Prostate gland (tissue), 2 donors: ENCODE data around the gene ANKRD23. TPM values are rescaled to one million over a fixed set of nuclear protein-coding genes. Genes with fewer than 3 reads are reported as not detected.

ENCODE experiments used
- DNase-seq: peaks from one replicate; pipeline ENCODE4 v3.0.0-alpha.2; 2019; ENCODE audit warnings: low spot score
- H3K27ac ChIP-seq, 2 donors: fragments of 200-600 bp; sonication (generic); 2 replicates each; pipeline ENCODE4 v1.5.1; 2017 to 2019
- H3K27me3 ChIP-seq: fragments of 200-600 bp; sonication (generic); replicated peaks from 2 replicates; pipeline ENCODE4 v1.5.1; 2019; ENCODE audit not compliant: insufficient read depth
- H3K36me3 ChIP-seq, 2 donors: fragments of 200-600 bp; sonication (generic); 1 replicate in 1 of 2; 2 replicates in 1 of 2; pipeline versions ENCODE4 v1.5.1 to v1.8.1; 2017 to 2019
- H3K4me1 ChIP-seq: fragments of 200-600 bp; sonication (generic); replicated peaks from 2 replicates; pipeline ENCODE4 v1.5.1; 2019
- H3K4me3 ChIP-seq, 2 donors: fragments of 200-600 bp; sonication (generic); 2 replicates each; pipeline ENCODE4 v1.5.1; 2017 to 2019
- H3K9me3 ChIP-seq: fragments of 200-600 bp; sonication (generic); 2 replicates; pipeline ENCODE4 v1.5.1; 2017
- POLR2A ChIP-seq: fragments of 450-650 bp; IDR thresholded peaks from one replicate; pipeline ENCODE4 v1.6.1; 2016; ENCODE audit warnings: antibody characterized with exemption, mild to moderate bottlenecking
- POLR2AphosphoS5 ChIP-seq: sonication (generic); formaldehyde crosslinking; IDR thresholded peaks from one replicate; pipeline ENCODE4 v1.6.1; 2017; ENCODE audit warnings: antibody characterized with exemption
- WGBS: methylation state at CpG from one replicate; pipeline ENCODE4 v1.1.5; 2018; 5-methylcytosine and 5-hydroxymethylcytosine counted together
- intact Hi-C: fragments of 100-400 bp; cut with DNase I; formaldehyde crosslinking; loops from one replicate; pipeline ENCODE4 v1.14.2; 2022
- total RNA-seq, 2 donors: library from RNA; depleted of rRNA; stranded (reverse); fragments of >200 nt; gene quantifications; one replicate each; pipeline ENCODE4 v1.1.0, GENCODE V29; 2016
- TF ChIP-seq, protein P1 (sequence below), 4 experiments: fragments of 200-600 bp in 2 of 4; fragments of 450-650 bp in 2 of 4; sonication (generic) in 2 of 4; IDR thresholded peaks; 1 replicate in 3 of 4; 2 replicates in 1 of 4; pipeline ENCODE4 v1.5.1; 2016 to 2019; ENCODE audit warnings: antibody characterized with exemption in 4 of 4, mild to moderate bottlenecking in 2 of 4, moderate library complexity in 2 of 4

ANKRD23 gene
- total RNA-seq, 2 donors from 2014 or later: 11.4 to 15.2 TPM

DNA sequence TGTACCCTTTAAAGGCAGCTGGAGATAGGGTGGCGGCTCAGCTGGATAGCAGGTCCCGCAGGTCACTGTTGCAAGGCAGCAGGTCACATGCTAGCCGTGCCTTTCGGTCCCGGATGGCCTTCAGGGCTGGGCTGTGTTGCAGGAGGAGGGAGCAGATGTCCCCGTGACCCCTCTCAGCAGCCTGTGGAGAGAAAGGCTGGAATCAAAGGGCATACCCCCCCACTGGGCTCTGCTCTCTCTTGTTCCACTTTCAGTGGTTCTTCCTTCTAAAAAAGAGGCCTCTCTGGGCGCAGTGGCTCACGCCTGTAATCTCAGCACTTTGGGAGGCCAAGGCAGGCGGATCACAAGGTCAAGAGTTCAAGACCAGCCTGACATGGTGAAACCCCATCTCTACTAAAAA is 4.4 kb upstream of the ANKRD23 start:
- Histone ChIP-seq H3K27me3 (no peaks in the 10 kb centered on the region), H3K27ac (no peak overlapping the region), H3K9me3 (no peaks in the 10 kb centered on the region), H3K4me1 (no peaks in the 10 kb centered on the region), H3K36me3 (peaks cover 0 to 3% of the 10 kb centered on the region in 2 donors), H3K4me3 (no peak overlapping the region)
- intact Hi-C loops: no loop called here
- WGBS: 80% methylated on average over 9 of the region's 9 CpGs
- no peak for TF ChIP-seq POLR2A
- TF ChIP-seq POLR2AphosphoS5: no peak
- TF ChIP-seq, protein P1, sequence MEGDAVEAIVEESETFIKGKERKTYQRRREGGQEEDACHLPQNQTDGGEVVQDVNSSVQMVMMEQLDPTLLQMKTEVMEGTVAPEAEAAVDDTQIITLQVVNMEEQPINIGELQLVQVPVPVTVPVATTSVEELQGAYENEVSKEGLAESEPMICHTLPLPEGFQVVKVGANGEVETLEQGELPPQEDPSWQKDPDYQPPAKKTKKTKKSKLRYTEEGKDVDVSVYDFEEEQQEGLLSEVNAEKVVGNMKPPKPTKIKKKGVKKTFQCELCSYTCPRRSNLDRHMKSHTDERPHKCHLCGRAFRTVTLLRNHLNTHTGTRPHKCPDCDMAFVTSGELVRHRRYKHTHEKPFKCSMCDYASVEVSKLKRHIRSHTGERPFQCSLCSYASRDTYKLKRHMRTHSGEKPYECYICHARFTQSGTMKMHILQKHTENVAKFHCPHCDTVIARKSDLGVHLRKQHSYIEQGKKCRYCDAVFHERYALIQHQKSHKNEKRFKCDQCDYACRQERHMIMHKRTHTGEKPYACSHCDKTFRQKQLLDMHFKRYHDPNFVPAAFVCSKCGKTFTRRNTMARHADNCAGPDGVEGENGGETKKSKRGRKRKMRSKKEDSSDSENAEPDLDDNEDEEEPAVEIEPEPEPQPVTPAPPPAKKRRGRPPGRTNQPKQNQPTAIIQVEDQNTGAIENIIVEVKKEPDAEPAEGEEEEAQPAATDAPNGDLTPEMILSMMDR (IDR thresholded peaks at IDR 0.05): no peak
- no peak for DNase-seq

DNA sequence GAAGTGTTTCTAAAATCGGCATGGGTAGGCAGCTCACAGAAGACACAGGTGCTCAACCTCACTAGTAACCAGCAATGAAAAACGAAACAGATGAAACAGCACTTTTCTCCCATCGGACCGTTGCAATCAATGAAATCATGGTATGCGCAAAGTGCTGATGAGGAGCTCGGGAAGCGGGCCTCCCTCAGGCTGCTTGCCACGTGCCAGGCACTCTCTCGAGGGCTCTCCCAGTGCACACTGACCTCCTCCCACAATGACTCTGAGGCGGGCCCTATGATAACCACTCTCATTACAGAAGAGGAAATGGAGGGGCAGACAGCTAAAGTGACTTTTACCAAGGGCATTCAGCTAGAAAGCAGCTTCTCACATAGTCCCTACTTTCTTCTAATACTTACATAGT is 3.8 kb upstream of the ANKRD23 start:
- TF ChIP-seq, protein P1 (IDR thresholded peaks at IDR 0.05): no peak
- no peak for TF ChIP-seq POLR2A
- TF ChIP-seq POLR2AphosphoS5: no peak
- Histone ChIP-seq H3K4me1 (no peaks in the 10 kb centered on the region), H3K9me3 (no peaks in the 10 kb centered on the region), H3K36me3 (peaks cover 0 to 3% of the 10 kb centered on the region in 2 donors), H3K27me3 (no peaks in the 10 kb centered on the region), H3K4me3 (no peak overlapping the region), H3K27ac (no peak overlapping the region)
- intact Hi-C loops: no loop called here
- no peak for DNase-seq
- WGBS: 85% methylated on average over 10 of the region's 10 CpGs

DNA sequence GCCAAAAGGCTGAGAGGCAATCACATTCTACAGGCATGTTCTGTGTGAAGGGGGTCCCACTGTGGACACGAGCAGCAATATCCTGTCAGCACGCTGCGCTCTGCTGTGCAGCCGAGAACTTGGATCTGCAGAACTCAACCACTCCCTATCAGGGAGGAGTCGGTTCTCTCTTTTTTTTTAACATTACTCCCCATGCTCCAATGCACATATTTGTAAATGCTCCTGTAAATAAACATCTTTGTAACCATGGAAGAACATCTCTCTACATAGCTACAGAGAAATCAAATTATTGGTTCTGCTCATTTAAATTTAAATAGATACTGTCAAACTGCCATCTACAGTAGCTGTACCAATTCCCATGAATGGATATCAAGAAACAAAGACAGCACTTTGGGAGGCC is 3.0 kb upstream of the ANKRD23 start:
- H3K4me3 ChIP-seq: no peak overlapping the region
- no peaks in the 10 kb centered on the region for H3K4me1 ChIP-seq
- DNase-seq: no peak
- WGBS: 90% methylated on average over 5 of the region's 5 CpGs
- no peaks in the 10 kb centered on the region for H3K27me3 ChIP-seq
- H3K27ac ChIP-seq: no peak overlapping the region
- TF ChIP-seq POLR2A: no peak
- TF ChIP-seq, protein P1 (IDR thresholded peaks at IDR 0.05): no peak
- no peak for TF ChIP-seq POLR2AphosphoS5
- intact Hi-C loops: no loop called here
- no peaks in the 10 kb centered on the region for H3K9me3 ChIP-seq
- H3K36me3 ChIP-seq: peaks cover 0 to 3% of the 10 kb centered on the region in 2 donors

DNA sequence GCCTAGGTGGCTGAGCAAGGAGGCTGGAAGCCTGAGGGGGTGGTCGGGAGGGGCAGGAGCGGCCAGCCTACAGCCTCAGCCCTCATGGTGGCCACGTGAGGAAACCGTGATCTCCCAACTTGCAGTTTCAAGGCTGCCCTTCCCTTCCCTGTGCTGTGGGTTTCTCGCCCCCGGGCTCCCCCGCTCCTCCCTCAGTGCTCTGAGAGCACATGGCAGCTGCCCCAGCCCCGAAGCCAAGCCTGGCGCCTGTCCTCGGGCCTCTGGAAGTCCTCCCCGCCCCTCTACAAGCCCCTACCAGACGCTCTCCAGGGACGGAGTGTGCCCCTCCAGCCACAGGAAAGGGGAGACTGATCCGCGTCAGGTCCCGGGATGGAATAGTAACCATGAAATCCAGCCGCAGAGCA is 586 bp upstream of the ANKRD23 start:
- Histone ChIP-seq H3K4me3 (no peak overlapping the region), H3K36me3 (no peaks in the 10 kb centered on the region), H3K27ac (no peak overlapping the region), H3K9me3 (no peaks in the 10 kb centered on the region), H3K27me3 (no peaks in the 10 kb centered on the region), H3K4me1 (no peaks in the 10 kb centered on the region)
- intact Hi-C loops: no loop called here
- TF ChIP-seq POLR2AphosphoS5 (no peak), POLR2A (no peak)
- TF ChIP-seq, protein P1 (IDR thresholded peaks at IDR 0.05): no peak
- DNase-seq: no peak
- WGBS: 75% methylated on average over 12 of the region's 17 CpGs

DNA sequence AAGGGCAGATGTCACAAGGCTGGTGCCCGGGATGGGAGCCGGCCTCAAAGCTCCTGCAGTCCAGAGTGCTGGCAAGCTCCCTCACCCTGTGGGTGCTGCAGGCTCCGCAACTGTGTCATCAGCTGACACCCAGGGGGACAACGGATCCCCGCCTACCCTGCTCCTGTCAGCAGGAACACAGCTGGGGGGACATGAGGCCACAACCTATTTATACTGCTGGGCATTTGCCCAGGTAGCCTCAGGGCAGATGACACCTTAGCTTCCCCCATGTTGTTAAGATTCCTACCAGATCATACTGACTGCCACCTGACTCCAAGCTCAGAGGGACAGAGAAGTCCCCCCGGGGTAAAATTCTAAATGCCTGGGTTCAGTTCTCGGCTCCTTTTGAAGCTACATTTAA is 1.2 kb downstream of the ANKRD23 start:
- 69% methylated on average over 7 of the region's 7 CpGs for WGBS

More for the DNA sequence above, 1.2 kb downstream of the ANKRD23 start:
- Histone ChIP-seq H3K9me3 (no peaks in the 10 kb centered on the region), H3K36me3 (no peaks in the 10 kb centered on the region), H3K27me3 (no peaks in the 10 kb centered on the region), H3K27ac (no peak overlapping the region), H3K4me1 (no peaks in the 10 kb centered on the region), H3K4me3 (no peak overlapping the region)
- TF ChIP-seq, protein P1 (IDR thresholded peaks at IDR 0.05): no peak
- no peak for TF ChIP-seq POLR2AphosphoS5
- TF ChIP-seq POLR2A: no peak
- DNase-seq: no peak
- intact Hi-C loops: no loop called here
